Activated effector memory CD4-positive, alpha-beta T cell treated with Interleukin-2 at 50 U/mL for 16 hours (primary cell): ENCODE results near the gene FREM2.

Experiments
- DNase-seq: peaks from one replicate; pipeline ENCODE4 v3.0.0-alpha.2; 2020

The FREM2 gene

DNA sequence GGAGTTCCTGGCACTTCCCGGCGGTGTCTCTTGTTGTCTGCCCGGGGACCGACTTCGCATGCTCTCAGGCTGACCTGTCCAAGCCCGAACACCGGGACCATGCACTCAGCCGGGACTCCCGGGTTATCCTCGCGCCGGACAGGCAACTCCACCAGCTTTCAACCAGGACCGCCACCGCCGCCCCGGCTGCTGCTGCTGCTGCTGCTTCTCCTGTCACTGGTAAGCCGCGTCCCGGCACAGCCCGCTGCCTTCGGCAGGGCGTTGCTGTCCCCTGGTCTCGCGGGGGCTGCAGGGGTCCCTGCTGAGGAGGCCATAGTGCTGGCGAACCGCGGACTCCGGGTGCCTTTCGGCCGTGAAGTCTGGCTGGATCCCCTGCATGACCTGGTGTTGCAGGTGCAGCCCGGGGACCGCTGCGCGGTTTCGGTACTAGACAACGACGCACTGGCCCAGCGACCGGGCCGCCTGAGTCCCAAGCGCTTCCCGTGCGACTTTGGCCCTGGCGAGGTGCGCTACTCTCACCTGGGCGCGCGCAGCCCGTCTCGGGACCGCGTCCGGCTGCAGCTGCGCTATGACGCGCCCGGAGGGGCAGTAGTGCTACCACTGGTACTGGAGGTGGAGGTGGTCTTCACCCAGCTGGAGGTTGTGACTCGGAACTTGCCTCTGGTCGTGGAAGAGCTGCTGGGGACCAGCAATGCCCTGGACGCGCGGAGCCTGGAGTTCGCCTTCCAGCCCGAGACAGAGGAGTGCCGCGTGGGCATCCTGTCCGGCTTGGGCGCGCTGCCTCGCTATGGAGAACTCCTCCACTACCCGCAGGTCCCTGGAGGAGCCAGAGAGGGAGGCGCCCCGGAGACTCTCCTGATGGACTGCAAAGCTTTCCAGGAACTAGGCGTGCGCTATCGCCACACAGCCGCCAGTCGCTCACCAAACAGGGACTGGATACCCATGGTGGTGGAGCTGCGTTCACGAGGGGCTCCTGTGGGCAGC is 661 bp downstream of the FREM2 start:
- DNase-seq, result no peak

DNA sequence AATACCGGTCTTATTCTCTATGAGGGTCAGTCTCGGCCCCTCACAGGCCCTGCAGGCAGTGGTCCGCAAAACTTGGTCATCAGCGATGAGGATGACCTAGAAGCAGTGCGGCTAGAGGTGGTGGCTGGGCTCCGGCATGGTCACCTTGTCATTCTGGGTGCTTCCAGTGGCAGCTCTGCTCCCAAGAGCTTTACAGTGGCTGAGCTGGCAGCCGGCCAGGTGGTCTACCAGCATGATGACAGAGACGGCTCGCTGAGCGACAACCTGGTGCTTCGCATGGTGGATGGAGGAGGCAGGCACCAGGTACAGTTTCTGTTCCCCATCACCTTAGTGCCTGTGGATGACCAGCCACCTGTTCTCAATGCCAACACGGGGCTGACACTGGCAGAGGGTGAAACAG is 1.8 kb downstream of the FREM2 start:
- no peak for DNase-seq

- DNase-seq, result no peak
Observed at GRCh38 chr13:38690231-38690630, 3.4 kb downstream of the FREM2 start.

DNA sequence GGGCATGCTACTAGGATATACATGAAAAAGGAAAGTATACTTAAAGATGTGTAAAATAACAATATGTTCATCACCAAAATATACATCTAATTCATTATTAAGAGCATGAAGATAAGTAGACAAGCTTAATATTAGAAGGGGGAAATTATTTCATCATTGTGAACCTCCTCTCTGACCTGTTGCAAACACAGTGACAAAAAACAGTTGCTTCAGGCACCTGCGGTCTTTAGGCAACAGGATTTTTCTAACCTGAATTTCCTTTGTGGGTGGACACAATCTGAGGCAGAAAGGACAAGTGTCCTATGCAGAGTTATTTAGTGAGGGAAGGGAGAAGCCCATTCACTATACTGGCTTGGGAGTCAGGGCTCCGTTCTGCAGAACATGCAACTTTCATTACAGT is 6.3 kb downstream of the FREM2 start:
- no peak for DNase-seq

- DNase-seq, result no peak
Observed at GRCh38 chr13:38693641-38694040, 6.8 kb downstream of the FREM2 start.

GRCh38 chr13:38697197-38697596 is 10.3 kb downstream of the FREM2 start:
- DNase-seq, result no peak

DNA sequence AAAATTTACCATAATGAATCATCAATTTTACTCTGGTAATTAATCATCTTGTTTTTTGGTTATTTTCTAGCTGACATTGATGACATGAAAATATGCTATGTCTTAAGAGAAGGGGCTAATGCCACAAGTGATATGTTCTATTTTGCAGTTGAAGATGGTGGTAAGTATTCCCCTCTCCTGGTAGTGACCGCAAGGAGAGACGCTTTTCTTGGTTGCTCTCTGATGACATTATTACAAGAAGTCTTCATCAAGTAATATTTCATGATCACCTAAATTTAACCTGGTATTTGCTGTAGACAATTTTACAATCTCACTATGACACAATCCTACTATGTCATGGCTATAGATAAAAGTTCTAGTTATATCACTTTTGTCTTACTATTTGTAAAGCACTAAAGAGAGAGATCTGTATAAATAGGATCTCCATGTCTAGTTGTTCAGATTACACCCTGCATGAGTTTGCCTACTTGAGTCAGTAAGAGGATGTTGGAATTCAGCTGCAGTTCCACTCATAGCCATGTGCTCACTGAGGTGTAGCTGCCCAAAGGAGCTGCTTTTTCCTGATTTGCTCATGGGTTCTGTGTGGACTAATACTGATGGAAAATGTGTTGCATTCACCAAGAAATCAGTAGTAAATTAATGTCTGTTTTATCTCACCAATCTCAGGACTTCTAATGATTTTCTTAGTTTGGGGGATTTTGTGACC is 10.9 kb downstream of the FREM2 start:
- no peak for DNase-seq

DNA sequence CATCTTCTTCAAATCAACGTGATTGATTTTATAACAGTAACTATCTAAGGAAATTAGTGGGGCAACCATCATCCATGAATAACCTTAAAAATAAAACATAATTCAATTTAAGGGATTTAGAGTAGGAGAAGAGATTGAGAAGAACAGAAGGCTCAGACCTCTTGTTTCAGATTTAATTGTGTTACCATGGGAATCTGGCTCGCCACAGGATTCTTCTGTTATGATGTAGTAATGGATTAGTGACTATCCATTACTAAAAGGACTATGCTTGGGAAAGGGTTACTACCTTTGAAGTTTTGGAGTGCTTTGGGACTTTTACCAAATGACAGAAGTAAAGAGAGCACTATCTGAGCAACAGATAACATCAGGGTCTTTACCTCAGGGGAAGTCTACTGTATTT is 13.2 kb downstream of the FREM2 start:
- DNase-seq, result no peak

- no peak for DNase-seq
Observed at GRCh38 chr13:38702669-38703068, 15.8 kb downstream of the FREM2 start.

DNA sequence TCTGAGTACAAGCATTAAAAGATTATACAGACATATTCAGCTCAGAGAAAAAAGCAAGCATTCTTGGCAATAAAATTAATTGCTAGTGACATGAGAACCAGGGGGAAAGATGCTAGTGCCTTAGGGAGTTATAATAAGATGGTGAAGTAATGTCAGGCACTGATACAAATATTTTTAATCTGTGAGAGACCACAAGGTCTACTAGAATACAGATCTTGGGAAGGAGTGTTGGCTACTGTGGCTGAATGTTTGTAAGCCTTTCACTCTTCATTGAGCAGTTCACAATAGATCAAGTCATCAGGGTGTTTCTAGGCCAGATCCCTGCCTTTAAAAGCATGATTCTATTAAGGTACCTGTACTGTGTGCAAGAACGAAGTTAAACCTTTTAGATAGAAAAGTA is 16.4 kb downstream of the FREM2 start:
- no peak for DNase-seq

- DNase-seq, result no peak
Observed at GRCh38 chr13:38705365-38705764, 18.5 kb downstream of the FREM2 start.

DNA sequence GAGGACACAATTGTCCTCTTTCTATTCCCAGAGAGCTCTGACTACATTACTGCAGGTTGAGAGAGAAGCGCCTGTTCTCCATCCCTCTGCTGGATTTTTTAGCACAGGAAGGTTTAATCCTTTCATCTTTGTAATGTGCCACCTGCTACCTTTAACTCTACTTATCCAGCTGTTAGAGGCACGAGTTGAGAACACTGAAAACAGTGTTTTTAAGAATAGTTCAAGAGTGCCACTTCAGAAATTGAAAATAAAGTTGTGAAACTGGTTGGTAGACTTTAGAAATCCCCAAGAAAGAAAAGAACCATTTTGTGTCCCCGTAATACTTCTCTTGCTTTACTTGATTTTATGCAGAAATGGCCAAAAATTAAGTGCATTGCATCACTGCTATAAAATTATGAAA is 20.6 kb downstream of the FREM2 start:
- no peak for DNase-seq

DNA sequence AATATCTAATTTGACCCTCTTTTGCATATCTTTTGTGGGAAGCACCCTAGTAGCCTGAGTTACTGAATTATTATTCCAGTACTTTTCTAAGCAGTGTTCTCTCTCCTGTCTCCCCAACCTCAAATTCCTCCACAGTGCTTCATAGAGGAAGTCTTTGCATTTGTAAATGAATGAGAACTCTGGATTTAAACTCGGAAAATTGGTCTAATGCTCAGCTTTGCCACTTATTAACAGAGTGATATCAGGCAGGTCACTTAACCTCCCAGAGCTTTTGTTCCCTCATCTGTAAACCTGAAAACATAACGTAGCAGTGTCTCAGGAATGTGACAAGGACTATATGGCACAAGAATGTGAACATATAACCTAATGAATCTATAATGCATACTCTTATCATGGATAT is 26.2 kb downstream of the FREM2 start:
- DNase-seq, result no peak

GRCh38 chr13:38718374-38718773 is 31.5 kb downstream of the FREM2 start:
- no peak for DNase-seq

DNA sequence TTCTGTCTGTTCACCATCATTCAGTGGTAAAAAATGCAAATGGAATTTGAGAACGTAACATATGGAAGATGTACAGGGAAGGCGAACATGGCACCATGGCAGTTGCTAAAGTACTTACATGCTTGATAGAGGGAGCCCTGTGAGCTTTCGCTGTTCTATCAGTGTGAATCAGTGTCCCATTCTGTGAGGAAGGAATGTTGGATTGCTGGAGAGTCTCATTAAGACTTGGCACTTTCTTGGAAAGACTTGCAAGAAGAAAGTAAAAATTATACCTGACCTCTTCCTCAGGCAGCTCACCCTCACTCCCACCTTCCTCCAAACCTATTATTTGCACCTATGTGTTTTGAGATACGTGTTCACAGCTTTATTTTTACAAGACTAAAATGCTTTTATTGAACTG is 43.5 kb downstream of the FREM2 start:
- DNase-seq, result no peak

DNA sequence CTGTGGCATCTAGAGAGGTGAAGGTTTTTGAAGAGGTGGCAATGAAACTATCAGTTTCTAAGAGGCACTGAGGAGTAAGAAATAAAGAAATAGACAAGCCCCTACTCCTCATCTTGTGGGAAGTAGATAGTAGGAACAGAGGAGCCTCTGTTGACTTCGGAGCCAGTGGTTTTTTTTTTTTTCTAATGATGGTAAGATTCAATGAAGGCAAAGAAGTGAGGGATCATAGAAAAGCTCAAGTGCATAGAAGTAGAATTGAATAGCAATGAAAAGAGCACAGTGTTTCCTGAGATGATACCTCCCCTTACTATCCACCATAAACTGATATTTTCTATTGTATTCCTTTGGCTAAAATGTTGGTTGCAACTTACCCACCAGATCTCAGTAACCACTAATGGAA is 46.3 kb downstream of the FREM2 start:
- DNase-seq, result no peak

DNA sequence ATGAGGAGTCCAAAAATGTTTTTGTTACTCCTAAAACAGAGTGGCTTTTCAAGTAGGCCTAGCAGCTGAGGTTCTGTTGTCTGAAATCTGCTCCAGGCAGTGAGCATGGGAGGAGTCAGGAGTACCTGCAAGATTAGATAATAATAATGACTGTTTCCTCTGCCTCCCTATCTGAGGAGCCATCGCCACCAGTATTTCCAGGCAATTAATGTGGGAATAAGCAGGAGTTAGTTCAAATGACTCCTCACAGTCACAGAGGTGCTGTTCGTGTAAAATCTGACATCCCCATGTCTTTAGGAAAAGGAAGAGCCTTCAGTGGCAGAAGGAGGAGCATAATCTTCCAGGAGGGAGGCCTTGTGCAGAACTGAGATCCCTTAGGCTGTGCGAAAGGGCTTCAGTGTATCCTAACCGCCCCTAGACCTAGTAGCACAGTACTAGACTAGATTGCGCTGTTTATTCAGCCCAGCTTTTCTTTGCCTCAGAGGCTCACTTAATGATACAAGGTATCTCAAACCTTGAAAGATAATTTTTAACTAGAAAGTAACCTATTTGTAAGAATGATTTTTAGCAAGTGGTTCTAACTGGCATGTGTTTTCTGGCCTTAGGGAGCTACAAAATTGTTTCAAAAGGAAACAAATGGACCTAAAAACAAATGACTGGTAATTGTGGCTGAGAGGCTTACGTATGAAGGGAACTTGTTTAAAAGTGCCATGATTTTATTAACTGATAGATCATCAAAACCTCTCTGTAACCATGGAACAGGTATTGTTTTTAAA is 49.0 kb downstream of the FREM2 start:
- no peak for DNase-seq

- DNase-seq, result no peak
Observed at GRCh38 chr13:38743466-38743865, 56.6 kb downstream of the FREM2 start.

DNA sequence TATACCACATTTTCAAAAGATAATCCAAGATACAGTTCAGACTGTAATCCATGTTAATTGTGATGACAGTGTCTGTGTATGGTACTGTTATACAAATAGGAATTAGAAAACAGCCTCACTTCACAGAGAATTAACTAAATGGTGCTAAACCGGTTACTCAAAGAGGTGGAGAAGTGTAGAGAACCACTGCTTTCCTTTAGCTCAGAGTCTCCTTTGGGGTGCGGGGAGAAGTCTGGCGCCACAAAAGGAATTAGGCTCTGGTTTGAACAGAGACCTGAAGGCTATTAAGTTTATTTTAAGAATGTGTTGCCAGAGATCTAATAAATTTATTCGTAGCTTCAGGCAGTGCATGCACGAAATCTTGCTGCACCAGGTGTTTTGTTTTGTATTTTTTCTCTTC is 65.8 kb downstream of the FREM2 start:
- no peak for DNase-seq

- no peak for DNase-seq
Observed at GRCh38 chr13:38753878-38754277, 67.0 kb downstream of the FREM2 start.

DNA sequence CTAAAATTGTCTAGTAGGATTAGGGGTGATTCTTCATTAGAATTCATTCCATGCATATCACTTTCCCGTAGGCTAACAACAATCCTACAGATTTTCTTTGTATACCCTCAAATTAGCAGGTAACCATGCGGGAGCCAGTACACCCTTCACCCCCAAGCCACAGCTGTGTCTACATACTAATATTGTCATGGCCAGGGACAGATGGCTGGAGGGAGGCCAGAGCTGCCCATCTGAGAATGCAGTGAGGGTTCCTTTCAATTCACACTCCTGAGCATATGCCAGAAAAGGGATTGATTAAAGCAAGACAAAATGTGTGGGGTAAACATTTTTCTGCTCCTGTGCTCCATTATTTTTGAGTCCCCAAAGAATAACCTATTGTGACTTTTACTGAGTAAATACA is 68.9 kb downstream of the FREM2 start:
- no peak for DNase-seq

DNA sequence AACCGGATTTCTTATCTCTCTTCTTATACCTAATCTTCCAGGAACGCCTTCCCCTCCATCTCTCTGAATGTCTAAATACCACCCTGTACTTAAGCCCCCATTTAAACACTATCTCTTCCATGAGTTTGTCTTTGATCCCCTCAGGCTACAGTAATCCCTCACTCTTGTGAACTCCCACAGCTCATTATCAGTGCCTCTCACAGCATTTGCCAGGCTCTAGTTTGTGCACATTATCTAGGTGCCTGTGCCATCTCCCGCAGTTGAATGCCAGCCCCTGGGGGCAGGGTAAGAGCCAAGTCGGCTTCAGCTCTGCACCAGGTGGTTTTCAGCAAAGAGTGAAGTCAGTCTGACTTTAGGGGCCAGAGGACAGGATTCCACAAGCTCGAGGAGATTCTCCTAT is 71.4 kb downstream of the FREM2 start:
- no peak for DNase-seq

DNA sequence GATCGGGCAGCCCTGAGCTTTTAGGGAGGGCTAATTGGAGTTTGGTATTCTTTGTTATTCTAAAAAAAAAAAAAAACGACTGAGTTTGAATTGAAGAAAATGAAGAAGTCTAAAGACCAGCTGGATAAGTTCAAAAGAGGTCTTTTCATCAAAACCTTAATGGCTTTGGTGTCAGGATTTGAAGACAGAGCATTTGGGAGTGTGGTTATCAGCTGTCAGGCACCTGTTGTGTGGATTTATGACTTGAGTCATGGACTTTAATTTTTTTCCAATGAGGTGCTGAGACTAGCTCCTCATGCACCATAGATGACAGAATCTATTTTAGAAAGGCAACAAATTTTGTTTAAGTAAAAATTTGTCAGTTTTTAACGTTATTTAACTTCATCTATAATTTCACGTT is 72.5 kb downstream of the FREM2 start:
- no peak for DNase-seq
